AG09309 (cell line): ENCODE data around the gene CCDC102A.

Experiments used
- DNase-seq: peaks from one replicate; pipeline ENCODE4 v3.0.0-alpha.2; 2010; ENCODE audit warnings: low read depth
- H3K4me3 ChIP-seq: 2 replicates; pipeline ENCODE4 v1.5.1; 2011; ENCODE audit warnings: mild to moderate bottlenecking, low read depth, low read length, moderate library complexity; ENCODE audit not compliant: control insufficient read depth
- CTCF ChIP-seq: IDR thresholded peaks from 2 replicates; pipeline ENCODE4 v1.5.1; 2011; ENCODE audit warnings: mild to moderate bottlenecking, low read depth, low read length, inconsistent platforms; ENCODE audit not compliant: insufficient read depth, control insufficient read depth; ENCODE audit errors: missing control alignments

CCDC102A gene

DNA sequence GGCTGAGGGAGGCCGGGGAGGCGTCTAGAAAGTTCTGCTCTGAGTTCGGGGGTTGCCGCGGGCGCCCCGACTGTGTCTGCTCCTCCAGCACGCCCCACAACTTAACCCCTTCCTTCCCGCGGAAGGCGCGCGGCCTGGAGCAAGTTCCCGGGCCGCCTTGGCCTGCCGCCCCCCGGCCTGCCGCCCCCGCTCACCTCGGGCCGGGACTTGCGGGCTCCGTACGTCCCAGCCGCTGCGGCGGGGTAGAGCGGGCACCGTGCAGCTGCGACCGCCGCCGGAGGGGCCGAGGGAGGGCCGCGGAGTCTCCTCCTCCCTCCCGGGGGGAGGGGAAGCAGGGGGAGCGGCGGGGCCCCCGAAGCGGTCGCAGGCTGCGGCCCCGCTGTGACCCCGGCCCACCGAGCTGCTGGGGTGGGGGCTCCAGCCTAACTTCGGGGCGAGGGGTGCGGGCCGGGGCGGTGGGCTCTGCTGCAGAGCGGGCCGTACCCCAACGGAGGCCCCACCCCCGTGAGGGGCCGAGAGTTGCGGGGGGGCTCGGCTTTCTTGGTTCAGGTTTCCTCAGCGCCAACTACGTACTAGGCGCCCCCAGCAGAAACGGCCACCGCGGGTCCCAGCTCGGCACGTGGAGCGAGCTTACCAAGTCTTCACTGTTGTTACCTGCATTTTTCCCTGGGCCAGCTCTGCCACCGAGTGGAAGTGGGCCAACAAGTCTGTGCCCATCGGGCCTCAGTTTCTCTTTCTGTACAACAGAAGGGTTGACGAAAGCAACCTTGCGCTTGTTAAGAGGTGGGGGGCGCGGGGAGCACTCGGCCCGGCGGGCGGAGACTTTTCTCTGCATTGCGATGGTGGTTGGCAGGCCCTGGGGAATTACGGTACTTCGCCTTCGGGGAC, at the start of gene CCDC102A:
TSS of gene CCDC102A (minus strand) at position 266 of the 888 bp plus-strand sequence. CDS start 7,394 bp downstream, outside the sequence.
- DNase-seq, result no peak
- TF ChIP-seq CTCF, result no peak

DNA sequence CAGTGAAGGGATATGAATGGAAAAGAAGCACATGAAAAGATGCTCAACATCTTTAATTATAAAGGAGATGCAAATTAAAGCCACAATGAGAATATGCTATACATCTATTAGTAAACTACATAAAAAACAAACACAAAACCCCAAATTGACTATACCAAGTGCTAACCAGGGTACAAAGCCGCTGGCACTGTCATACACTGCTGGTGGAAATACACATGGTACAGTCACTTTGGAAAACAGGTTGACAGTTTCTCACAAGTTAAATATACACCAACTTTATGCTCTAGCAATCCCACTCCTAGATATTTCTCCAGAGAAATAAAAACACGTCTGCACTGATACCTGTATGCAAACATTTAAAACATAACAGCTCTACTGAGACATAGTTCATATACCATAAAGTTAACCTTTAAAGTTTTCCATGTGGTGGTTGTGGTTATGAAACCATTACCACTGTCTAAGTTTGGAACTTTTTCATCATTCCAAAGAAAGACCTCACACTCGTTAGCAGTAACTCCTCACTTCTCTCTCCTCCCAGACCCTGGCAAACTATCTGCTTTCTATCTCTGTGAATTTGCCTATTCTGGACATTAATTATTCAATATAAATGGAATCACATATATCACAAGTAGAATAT, 48.8 kb upstream of the CCDC102A start:
- no peak for TF ChIP-seq CTCF
- no peak overlapping the region for H3K4me3 ChIP-seq
- DNase-seq, result no peak

More for the DNA sequence above, at the start of gene CCDC102A:
- peak within 1 kb of the TSS; percentile 81 for H3K4me3 ChIP-seq

DNA sequence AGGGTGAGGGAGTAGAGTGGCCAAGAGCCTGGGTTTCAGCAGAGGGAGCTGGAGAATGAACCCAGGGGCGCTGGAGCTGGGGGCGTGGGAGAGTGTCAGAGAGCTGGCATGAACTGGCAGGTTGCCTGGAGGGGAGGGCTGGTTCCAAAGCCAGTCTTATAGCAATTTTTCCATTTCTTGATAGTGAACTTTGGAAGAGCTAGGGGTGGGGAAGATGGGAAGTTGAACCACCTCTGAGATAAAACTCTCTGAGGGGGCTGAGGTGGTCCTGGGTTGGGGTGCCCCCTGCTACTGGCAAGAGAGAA, 42.9 kb upstream of the CCDC102A start:
- no peak for DNase-seq
- no peak for TF ChIP-seq CTCF
- H3K4me3 ChIP-seq, result no peak overlapping the region

DNA sequence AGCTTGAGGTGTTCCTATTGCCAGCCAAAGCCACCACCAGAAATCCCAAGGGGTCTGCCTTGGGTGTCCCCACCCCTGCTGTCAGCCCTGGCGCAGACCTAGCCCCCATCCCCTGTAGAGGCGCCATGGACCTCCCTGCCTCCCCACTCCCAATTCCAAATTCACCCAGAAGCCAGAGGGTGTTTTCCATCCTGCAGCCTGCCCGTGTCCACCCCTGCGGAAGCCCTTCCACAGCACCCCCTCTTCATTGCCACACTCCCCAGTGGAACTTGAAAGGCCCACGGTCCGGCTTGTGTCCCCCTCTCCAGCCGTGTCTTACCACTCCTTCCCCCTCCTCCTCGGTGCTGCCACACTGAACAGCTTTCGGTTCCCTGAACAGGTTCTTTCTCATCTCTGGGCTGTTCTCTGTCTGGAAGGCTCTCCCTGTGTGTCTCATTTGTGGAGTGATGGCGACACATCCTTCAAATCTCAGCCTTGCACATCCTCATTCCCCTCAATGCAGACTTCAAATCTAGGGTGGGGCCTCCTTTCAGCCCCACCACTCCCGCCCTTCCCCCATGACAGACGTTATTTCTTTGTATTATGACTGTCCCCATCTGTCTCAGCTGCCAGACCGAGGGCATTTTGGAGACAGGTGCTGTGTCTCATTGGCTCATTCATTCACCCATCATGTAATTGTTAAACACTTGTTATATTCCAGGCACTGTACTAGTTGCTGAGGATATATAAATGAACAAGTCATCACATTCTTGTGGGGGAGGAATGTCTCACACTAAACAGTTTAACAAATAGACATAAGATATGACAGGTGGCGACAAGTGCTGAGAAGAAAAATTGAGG, 42.4 kb upstream of the CCDC102A start:
- DNase-seq, result no peak
- no peak for TF ChIP-seq CTCF
- H3K4me3 ChIP-seq, result no peak overlapping the region

GRCh38 chr16:57577691-57578224, 41.4 kb upstream of the CCDC102A start:
- TF ChIP-seq CTCF, result no peak
- no peak for DNase-seq
- no peak overlapping the region for H3K4me3 ChIP-seq

GRCh38 chr16:57577214-57577613, 40.8 kb upstream of the CCDC102A start:
- no peak overlapping the region for H3K4me3 ChIP-seq
- DNase-seq, result no peak
- no peak for TF ChIP-seq CTCF
